Neuronal stem cell (in vitro differentiated cells): ENCODE data around the gene NKX2-1.

Experiments used
- DNase-seq: peaks from one replicate; pipeline ENCODE4 v3.0.0-alpha.2; 2013; ENCODE audit warnings: low spot score
- H2AFZ ChIP-seq: one replicate; pipeline ENCODE4 v1.6.1; 2013; ENCODE audit warnings: mild to moderate bottlenecking, low read length, inconsistent platforms
- H2AK5ac ChIP-seq: 2 replicates; pipeline ENCODE4 v1.6.1; 2013; ENCODE audit warnings: low read depth, mild to moderate bottlenecking, inconsistent platforms, low read length, moderate library complexity, mixed read lengths
- H2BK120ac ChIP-seq: 2 replicates; pipeline ENCODE4 v1.6.1; 2013; ENCODE audit warnings: low read depth, mild to moderate bottlenecking, inconsistent platforms, low read length, moderate library complexity, mixed read lengths
- H2BK12ac ChIP-seq: one replicate; pipeline ENCODE4 v1.6.1; 2013; ENCODE audit warnings: low read length, inconsistent platforms
- H2BK15ac ChIP-seq: 2 replicates; pipeline ENCODE4 v1.6.1; 2013; ENCODE audit warnings: mild to moderate bottlenecking, low read length, inconsistent platforms, mixed read lengths
- H2BK5ac ChIP-seq: one replicate; pipeline ENCODE4 v1.6.1; 2013; ENCODE audit warnings: inconsistent platforms, mild to moderate bottlenecking, low read length, moderate library complexity
- H3K14ac ChIP-seq: one replicate; pipeline ENCODE4 v1.6.1; 2013; ENCODE audit warnings: low read length, inconsistent platforms
- H3K18ac ChIP-seq: 2 replicates; pipeline ENCODE4 v1.6.1; 2013; ENCODE audit warnings: low read length, inconsistent platforms
- H3K23ac ChIP-seq: 2 replicates; pipeline ENCODE4 v1.6.1; 2013; ENCODE audit warnings: low read depth, mild to moderate bottlenecking, mixed read lengths, low read length, inconsistent platforms; ENCODE audit not compliant: poor library complexity
- H3K27ac ChIP-seq: replicated peaks from 3 replicates; pipeline ENCODE4 v1.5.1; 2013; ENCODE audit warnings: low read length, inconsistent platforms
- H3K27me3 ChIP-seq, 3 experiments: 2 replicates each; pipeline ENCODE4 v1.6.1; 2013; ENCODE audit warnings: low read length in 3 of 3, mild to moderate bottlenecking in 2 of 3, inconsistent platforms in 1 of 3, low read depth in 1 of 3, mixed read lengths in 1 of 3, moderate library complexity in 1 of 3; ENCODE audit not compliant: control insufficient read depth in 3 of 3, insufficient read depth in 3 of 3
- H3K36me3 ChIP-seq, 2 donors: replicated peaks in 1 of 2; 2 replicates each; pipeline ENCODE4 v1.6.1; 2013; ENCODE audit warnings: low read length in 2 of 2; ENCODE audit not compliant: control insufficient read depth in 2 of 2, insufficient read depth in 2 of 2
- H3K4ac ChIP-seq: 2 replicates; pipeline ENCODE4 v1.6.1; 2013; ENCODE audit warnings: inconsistent platforms, mild to moderate bottlenecking, low read length, moderate library complexity
- H3K4me1 ChIP-seq, 2 donors: 1 replicate in 1 of 2; 2 replicates in 1 of 2; pipeline ENCODE4 v1.6.1; 2013; ENCODE audit warnings: low read length in 2 of 2, low read depth in 1 of 2; ENCODE audit not compliant: control insufficient read depth in 2 of 2, insufficient read depth in 1 of 2
- H3K4me2 ChIP-seq: one replicate; pipeline ENCODE4 v1.6.1; 2013; ENCODE audit warnings: mild to moderate bottlenecking, low read length, inconsistent platforms; ENCODE audit not compliant: insufficient read depth, poor library complexity, severe bottlenecking
- H3K4me3 ChIP-seq, 2 donors: 2 replicates each; pipeline ENCODE4 v1.5.1; 2013; ENCODE audit warnings: low read length in 2 of 2, mild to moderate bottlenecking in 2 of 2, inconsistent platforms in 1 of 2, moderate library complexity in 1 of 2
- H3K79me1 ChIP-seq: one replicate; pipeline ENCODE4 v1.6.1; 2013; ENCODE audit warnings: low read depth, mild to moderate bottlenecking, inconsistent platforms, low read length, moderate library complexity
- H3K9ac ChIP-seq: one replicate; pipeline ENCODE4 v1.6.1; 2013; ENCODE audit warnings: mild to moderate bottlenecking, low read depth, low read length, inconsistent platforms; ENCODE audit not compliant: poor library complexity
- H3K9me3 ChIP-seq, 2 donors: replicated peaks in 1 of 2; 2 replicates each; pipeline versions ENCODE3 to v1.6.1; 2013; ENCODE audit warnings: low read length in 2 of 2, mild to moderate bottlenecking in 2 of 2, inconsistent platforms in 1 of 2, low read depth in 1 of 2, mixed read lengths in 1 of 2, moderate library complexity in 1 of 2; ENCODE audit not compliant: control insufficient read depth in 2 of 2, insufficient read depth in 1 of 2
- H4K8ac ChIP-seq: one replicate; pipeline ENCODE4 v1.6.1; 2013; ENCODE audit warnings: low read depth, mild to moderate bottlenecking, inconsistent platforms, low read length, moderate library complexity
- H4K91ac ChIP-seq: one replicate; pipeline ENCODE4 v1.6.1; 2013; ENCODE audit warnings: low read length, low read depth, mild to moderate bottlenecking, inconsistent platforms; ENCODE audit not compliant: poor library complexity
- WGBS, 2 donors: extraction: QIAGEN DNeasy Blood & Tissue Kit; methylation state at CpG; one replicate each; pipeline ENCODE4 v1.1.7; 2013; ENCODE audit warnings: missing lambda C conversion rate in 2 of 2, mixed read lengths in 1 of 2; ENCODE audit not compliant: insufficient read length in 2 of 2, insufficient replicate concordance in 1 of 2; ENCODE audit errors: extremely low coverage in 2 of 2; 5-methylcytosine and 5-hydroxymethylcytosine counted together

NKX2-1 gene

DNA sequence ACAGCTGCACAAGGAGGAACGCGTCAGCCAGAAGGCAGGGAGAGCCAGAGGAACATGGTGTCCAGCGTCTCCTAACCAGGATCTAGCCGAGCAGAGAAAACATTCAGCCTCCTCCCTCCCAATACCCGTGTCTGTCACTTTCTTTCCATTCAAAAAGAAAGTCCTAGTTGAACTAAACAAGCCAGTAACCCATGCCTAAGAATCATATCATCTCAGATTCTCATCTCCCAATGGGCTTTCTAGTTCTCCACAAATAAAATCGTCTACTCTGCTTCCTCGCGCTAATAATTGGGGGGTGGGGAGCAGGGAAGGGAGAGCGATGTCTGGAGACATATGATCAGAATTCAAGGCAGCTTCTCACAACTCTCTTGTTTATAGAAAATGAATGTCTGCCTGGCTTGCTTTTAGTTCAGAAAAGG, 7.4 kb downstream of the NKX2-1 start:
- Histone ChIP-seq H3K18ac (no peak overlapping the region), H3K79me1 (no peaks in the 10 kb centered on the region), H2BK5ac (no peak overlapping the region), H3K27me3 (peaks cover 55 to 100% (median 92%) of the 10 kb centered on the region in 3 experiments), H3K4me1 (peaks cover 0 to 6% of the 10 kb centered on the region in 2 donors), H4K91ac (no peak overlapping the region), H3K9ac (no peak overlapping the region), H3K4me3 (no peak overlapping the region), H3K27ac (no peak overlapping the region), H3K4me2 (no peak overlapping the region), H3K4ac (no peak overlapping the region), H2BK12ac (no peak overlapping the region), H2AK5ac (no peak overlapping the region), H3K14ac (no peak overlapping the region), H3K23ac (no peak overlapping the region), H4K8ac (no peak overlapping the region), H2BK120ac (no peak overlapping the region), H3K36me3 (no peaks in the 10 kb centered on the region), H2AFZ (no peak overlapping the region), H3K9me3 (peaks cover 0 to 3% of the 10 kb centered on the region in 2 donors), H2BK15ac (no peak overlapping the region)
- DNase-seq = no peak
- no CpG with 5 or more reads among the region's 9 CpGs for WGBS, 2 donors

DNA sequence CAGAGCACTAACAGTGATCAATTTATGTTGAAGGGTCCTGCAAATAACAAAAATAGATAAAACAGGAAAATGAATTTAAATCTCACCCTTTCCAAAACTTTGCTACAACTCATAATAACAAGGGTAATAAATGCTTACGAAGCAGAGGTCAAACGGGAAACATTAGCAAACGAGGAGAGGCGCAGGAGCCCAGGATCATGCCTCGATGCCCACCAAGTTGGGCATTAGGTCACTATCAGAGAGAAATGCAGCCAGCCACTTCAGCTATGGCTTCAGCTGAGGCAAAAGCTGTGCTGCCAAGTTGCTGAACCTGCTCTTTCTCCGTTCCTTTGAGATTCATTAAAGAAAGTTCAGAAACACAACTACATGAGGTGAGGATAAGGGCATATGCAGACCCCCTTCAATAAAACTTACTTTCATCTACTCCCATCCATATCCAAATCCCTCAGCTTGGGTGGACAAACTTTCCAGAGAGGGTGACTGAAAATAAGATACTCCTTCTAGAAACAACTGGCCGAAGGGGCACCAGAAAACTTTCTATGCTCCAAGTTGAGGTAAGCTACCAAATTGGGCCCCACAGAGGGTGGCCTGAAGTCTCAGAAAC, 7.9 kb downstream of the NKX2-1 start:
- H2BK15ac ChIP-seq = no peak overlapping the region
- H3K36me3 ChIP-seq = no peaks in the 10 kb centered on the region
- no peaks in the 10 kb centered on the region for H3K79me1 ChIP-seq
- H3K9ac ChIP-seq = no peak overlapping the region
- no peak for DNase-seq
- no peak overlapping the region for H3K4ac ChIP-seq
- peaks cover 52 to 99% (median 92%) of the 10 kb centered on the region in 3 experiments for H3K27me3 ChIP-seq
- H4K8ac ChIP-seq = no peak overlapping the region
- H3K14ac ChIP-seq = no peak overlapping the region
- no peak overlapping the region for H3K4me3 ChIP-seq
- peaks cover 0 to 5% of the 10 kb centered on the region in 2 donors for H3K9me3 ChIP-seq
- no peak overlapping the region for H3K18ac ChIP-seq
- no peak overlapping the region for H2BK120ac ChIP-seq
- WGBS, 2 donors = no CpG with 5 or more reads among the region's 7 CpGs
- H2AFZ ChIP-seq = no peak overlapping the region
- H3K27ac ChIP-seq = no peak overlapping the region
- H3K23ac ChIP-seq = no peak overlapping the region
- no peak overlapping the region for H4K91ac ChIP-seq
- no peak overlapping the region for H2BK12ac ChIP-seq
- peaks cover 0 to 6% of the 10 kb centered on the region in 2 donors for H3K4me1 ChIP-seq
- H2AK5ac ChIP-seq = no peak overlapping the region
- no peak overlapping the region for H3K4me2 ChIP-seq
- H2BK5ac ChIP-seq = no peak overlapping the region

DNA sequence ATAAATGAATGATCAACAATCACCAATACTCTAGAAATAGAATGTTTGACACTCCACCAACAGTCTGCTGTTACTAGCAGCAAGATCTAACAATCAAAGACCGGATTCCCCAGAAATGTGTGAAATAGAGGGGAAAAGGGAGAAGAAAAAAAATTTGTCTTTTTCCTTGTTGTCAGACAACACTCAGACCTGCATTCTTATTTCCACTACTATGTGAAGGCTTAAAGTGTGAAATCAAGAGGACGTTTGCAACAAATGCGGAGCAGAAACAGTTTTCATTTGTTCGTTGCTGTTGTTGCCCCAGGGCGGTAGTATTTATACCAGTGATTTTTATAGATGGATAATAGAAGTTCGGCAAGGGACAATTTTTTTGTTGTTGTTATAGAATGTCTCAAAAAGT, 9.2 kb downstream of the NKX2-1 start:
- H3K27me3 ChIP-seq = peaks cover 51 to 99% (median 93%) of the 10 kb centered on the region in 3 experiments
- H3K4me2 ChIP-seq = no peak overlapping the region
- H2AFZ ChIP-seq = no peak overlapping the region
- H2BK15ac ChIP-seq = no peak overlapping the region
- no peaks in the 10 kb centered on the region for H3K79me1 ChIP-seq
- H2AK5ac ChIP-seq = no peak overlapping the region
- no peak overlapping the region for H4K91ac ChIP-seq
- no peak overlapping the region for H3K4me3 ChIP-seq
- peaks cover 0 to 9% of the 10 kb centered on the region in 2 donors for H3K9me3 ChIP-seq
- DNase-seq = no peak
- H4K8ac ChIP-seq = no peak overlapping the region
- H3K27ac ChIP-seq = no peak overlapping the region
- no CpG with 5 or more reads among the region's 6 CpGs for WGBS, 2 donors
- no peak overlapping the region for H3K18ac ChIP-seq
- H2BK5ac ChIP-seq = no peak overlapping the region
- no peak overlapping the region for H3K9ac ChIP-seq
- no peak overlapping the region for H2BK120ac ChIP-seq
- no peak overlapping the region for H3K4ac ChIP-seq
- H2BK12ac ChIP-seq = no peak overlapping the region
- no peaks in the 10 kb centered on the region for H3K36me3 ChIP-seq
- no peak overlapping the region for H3K14ac ChIP-seq
- peaks cover 0 to 6% of the 10 kb centered on the region in 2 donors for H3K4me1 ChIP-seq
- no peak overlapping the region for H3K23ac ChIP-seq

GRCh38 chr14:36510078-36510799, 9.8 kb downstream of the NKX2-1 start:
- Histone ChIP-seq H2BK5ac (no peak overlapping the region), H3K4me1 (peaks cover 0 to 6% of the 10 kb centered on the region in 2 donors), H3K4ac (no peak overlapping the region), H2AK5ac (no peak overlapping the region), H4K8ac (no peak overlapping the region), H3K18ac (no peak overlapping the region), H3K9ac (no peak overlapping the region), H3K4me2 (no peak overlapping the region), H2AFZ (no peak overlapping the region), H4K91ac (no peak overlapping the region), H3K4me3 (no peak overlapping the region), H2BK12ac (no peak overlapping the region), H2BK15ac (no peak overlapping the region), H2BK120ac (no peak overlapping the region), H3K27ac (no peak overlapping the region), H3K27me3 (peaks cover 54 to 98% (median 92%) of the 10 kb centered on the region in 3 experiments), H3K36me3 (no peaks in the 10 kb centered on the region), H3K9me3 (peaks cover 0 to 9% of the 10 kb centered on the region in 2 donors), H3K23ac (no peak overlapping the region), H3K14ac (no peak overlapping the region), H3K79me1 (no peaks in the 10 kb centered on the region)
- WGBS, 2 donors = no CpG with 5 or more reads among the region's 20 CpGs
- DNase-seq = no peak
